ENCODE measurements around the gene WDR70. TPM values are rescaled to one million over a fixed set of nuclear protein-coding genes. Genes with fewer than 3 reads are reported as not detected.

The WDR70 gene
- total RNA-seq, 4 donors from 2014 or later, result 20.0 to 60.0 (median 23.0) TPM

DNA sequence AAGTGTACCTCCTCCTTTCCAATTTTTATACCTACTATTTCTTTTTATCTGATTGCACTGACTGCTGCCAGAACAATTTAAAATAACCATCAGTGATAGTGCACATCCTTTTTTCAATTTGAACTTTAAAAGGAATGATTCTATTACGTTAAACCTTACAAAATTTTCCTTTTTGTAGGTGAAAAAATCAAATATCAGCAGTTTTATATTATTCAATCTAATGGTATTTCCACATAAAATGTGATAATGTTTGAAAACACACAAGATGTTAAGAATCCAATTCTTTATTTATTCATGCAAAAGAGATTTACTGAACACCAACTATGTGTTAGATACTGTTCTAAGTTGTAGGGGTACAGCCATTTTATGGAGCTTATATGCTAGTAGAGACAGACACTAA lies 355.0 kb downstream of the WDR70 start:
- no peak for DNase-seq (ENCODE audit: low spot score in 2 of 2)
- Histone ChIP-seq H3K9me3 (no peaks in the 10 kb centered on the region), H3K36me3 (peaks cover 17% of the 10 kb centered on the region), H3K27me3 (no peaks in the 10 kb centered on the region), H3K27ac (no peak overlapping the region), H3K4me3 (no peak overlapping the region), H3K4me1 (peaks cover 9% of the 10 kb centered on the region)
- no peak for TF ChIP-seq POLR2A (IDR thresholded peaks at IDR 0.05)
- TF ChIP-seq, protein P1, sequence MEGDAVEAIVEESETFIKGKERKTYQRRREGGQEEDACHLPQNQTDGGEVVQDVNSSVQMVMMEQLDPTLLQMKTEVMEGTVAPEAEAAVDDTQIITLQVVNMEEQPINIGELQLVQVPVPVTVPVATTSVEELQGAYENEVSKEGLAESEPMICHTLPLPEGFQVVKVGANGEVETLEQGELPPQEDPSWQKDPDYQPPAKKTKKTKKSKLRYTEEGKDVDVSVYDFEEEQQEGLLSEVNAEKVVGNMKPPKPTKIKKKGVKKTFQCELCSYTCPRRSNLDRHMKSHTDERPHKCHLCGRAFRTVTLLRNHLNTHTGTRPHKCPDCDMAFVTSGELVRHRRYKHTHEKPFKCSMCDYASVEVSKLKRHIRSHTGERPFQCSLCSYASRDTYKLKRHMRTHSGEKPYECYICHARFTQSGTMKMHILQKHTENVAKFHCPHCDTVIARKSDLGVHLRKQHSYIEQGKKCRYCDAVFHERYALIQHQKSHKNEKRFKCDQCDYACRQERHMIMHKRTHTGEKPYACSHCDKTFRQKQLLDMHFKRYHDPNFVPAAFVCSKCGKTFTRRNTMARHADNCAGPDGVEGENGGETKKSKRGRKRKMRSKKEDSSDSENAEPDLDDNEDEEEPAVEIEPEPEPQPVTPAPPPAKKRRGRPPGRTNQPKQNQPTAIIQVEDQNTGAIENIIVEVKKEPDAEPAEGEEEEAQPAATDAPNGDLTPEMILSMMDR (IDR thresholded peaks at IDR 0.05), result no peak
- TF ChIP-seq EP300 (IDR thresholded peaks at IDR 0.05), result no peak
- no peak for TF ChIP-seq POLR2AphosphoS5 (IDR thresholded peaks at IDR 0.05)
- WGBS, result 0% methylated on average over 1 of the region's 1 CpG

DNA sequence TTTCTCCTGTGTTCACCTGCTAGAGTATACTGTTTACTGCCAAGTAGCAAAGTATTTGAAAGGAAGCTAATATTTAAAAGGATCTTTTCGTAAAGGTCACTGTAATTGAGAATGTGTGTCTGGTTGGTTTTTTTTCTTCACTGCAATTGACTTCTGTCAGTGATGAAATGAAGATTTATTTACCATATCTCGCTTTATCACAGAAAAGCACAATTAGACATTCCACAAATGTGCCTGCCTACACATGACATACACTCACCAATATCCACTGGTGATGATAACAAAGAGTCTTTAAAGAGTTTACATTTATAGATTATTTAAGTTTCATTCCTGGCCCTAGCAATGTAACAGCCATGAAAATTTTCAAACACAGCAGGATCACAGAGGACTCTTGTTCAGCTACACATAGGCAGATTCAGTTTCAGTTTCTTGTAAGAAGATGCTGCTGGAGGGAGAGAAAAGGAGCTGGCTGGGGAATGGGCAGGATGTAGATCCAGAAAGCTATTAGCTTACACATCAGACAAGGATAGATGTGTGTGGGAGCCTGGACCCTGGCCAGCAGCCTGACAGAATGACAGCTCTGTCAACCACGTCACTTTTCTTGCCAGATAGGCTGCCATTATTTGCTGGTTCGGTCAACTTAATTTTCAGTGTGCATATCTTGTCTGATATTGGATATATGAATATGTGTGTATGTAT lies 356.7 kb downstream of the WDR70 start:
- Histone ChIP-seq H3K27ac (no peak overlapping the region), H3K4me1 (peaks cover 15% of the 10 kb centered on the region), H3K9me3 (no peaks in the 10 kb centered on the region), H3K36me3 (peaks cover 7% of the 10 kb centered on the region), H3K4me3 (no peak overlapping the region), H3K27me3 (no peaks in the 10 kb centered on the region)
- 66% methylated on average over 4 of the region's 4 CpGs for WGBS
- TF ChIP-seq EP300 (IDR thresholded peaks at IDR 0.05) (no peak), POLR2A (IDR thresholded peaks at IDR 0.05) (no peak), POLR2AphosphoS5 (IDR thresholded peaks at IDR 0.05) (no peak)
- TF ChIP-seq, protein P1 (IDR thresholded peaks at IDR 0.05), result no peak
- no peak for DNase-seq (ENCODE audit: low spot score in 2 of 2)

DNA sequence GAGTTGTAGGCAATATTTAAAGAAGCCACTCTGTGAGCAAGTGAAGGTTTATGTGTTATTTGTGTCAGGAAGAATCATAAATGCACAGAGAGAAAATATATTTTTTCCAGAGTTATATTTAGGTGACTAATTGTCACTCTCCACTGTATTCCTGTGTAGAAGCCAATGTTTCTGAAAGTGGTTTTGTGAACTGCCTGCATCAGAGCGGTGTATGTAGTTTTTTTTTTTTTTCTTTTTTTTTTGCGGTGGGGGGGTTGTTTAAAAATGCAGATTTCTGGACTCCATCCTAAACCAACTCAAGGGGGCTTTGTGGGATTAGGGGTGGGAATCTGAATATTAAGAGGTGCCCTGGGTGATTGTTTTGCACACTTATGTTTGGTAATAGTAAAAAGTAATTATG lies 357.3 kb downstream of the WDR70 start:
- TF ChIP-seq EP300 (IDR thresholded peaks at IDR 0.05) (no peak), POLR2AphosphoS5 (IDR thresholded peaks at IDR 0.05) (no peak), POLR2A (IDR thresholded peaks at IDR 0.05) (no peak)
- TF ChIP-seq, protein P1 (IDR thresholded peaks at IDR 0.05), result no peak
- 97% methylated on average over 2 of the region's 2 CpGs for WGBS
- no peak overlapping the region for H3K27ac ChIP-seq
- no peaks in the 10 kb centered on the region for H3K9me3 ChIP-seq
- H3K27me3 ChIP-seq, result no peaks in the 10 kb centered on the region
- peaks cover 1% of the 10 kb centered on the region for H3K36me3 ChIP-seq
- peaks cover 16% of the 10 kb centered on the region for H3K4me1 ChIP-seq
- no peak for DNase-seq (ENCODE audit: low spot score in 2 of 2)
- no peak overlapping the region for H3K4me3 ChIP-seq

DNA sequence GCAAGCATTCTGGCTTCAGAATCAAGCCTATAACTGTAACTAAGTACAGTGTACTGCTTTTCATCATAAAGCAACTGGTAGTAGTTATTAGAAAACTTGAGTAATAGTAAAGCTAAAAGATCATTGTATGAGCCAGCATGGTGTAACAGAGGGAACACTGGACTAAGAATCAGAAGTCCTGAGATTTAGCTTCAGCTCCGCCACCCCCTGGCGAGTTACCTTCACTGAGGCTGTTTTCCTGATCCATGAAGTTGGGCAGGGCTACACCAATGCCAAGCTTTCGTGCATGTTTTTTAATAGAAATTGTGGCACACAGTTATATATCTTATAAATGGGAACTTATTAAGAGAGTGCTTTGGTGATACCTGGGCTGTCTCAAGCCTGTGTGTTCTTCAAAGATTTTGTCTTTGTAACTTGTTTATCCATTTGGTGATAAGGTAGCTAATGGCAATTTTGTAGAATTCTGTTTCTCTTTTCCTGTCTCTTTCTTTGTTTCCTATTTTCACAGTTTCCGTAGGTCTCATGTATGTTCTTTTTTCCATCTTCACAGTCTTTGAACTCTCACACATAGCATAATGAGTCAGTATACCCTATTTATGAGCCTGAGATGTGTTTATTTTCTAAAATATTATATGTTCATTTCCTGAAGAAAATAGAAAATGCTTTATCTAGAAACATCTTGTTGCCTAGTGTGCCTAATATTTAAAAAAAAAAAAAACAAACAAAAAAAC lies 358.4 kb downstream of the WDR70 start:
- peaks cover 16% of the 10 kb centered on the region for H3K4me1 ChIP-seq
- H3K27ac ChIP-seq, result no peak overlapping the region
- no peaks in the 10 kb centered on the region for H3K9me3 ChIP-seq
- no peak overlapping the region for H3K4me3 ChIP-seq
- H3K27me3 ChIP-seq, result no peaks in the 10 kb centered on the region
- TF ChIP-seq, protein P1 (IDR thresholded peaks at IDR 0.05), result no peak
- no peak for TF ChIP-seq POLR2A (IDR thresholded peaks at IDR 0.05)
- no peak for TF ChIP-seq POLR2AphosphoS5 (IDR thresholded peaks at IDR 0.05)
- TF ChIP-seq EP300 (IDR thresholded peaks at IDR 0.05), result no peak
- 93% methylated on average over 4 of the region's 4 CpGs for WGBS
- H3K36me3 ChIP-seq, result peaks cover 3% of the 10 kb centered on the region
- no peak for DNase-seq (ENCODE audit: low spot score in 2 of 2)

DNA sequence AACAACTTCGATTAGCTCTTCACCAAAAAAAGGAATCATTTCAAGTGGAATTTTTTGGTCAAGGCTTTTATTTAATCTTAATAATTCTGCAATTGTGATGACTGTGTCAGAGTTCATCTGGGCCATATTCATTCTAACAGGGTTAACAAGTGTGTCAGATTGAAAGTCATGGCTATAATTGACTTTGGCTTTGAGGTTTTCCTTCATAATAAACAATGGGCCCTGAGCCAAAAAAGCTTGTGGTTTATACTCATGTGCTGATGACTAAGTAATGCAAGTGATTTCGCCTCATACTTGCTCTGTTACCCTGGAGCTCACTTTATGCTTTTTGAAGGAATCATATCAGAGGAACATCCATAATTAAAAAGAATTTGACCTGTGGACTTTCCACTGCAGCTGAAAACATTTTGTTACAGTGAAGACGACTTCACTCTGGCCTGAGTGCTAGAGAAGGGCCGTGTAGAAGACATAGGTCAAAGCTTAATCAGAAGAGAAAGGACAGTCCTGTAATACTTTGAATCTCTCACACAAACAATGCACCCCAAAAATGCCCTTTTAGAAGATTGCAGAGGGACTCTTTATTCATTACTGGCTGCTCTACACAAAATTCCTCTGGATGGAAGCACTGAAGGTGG lies 359.1 kb downstream of the WDR70 start:
- Histone ChIP-seq H3K36me3 (peaks cover 6% of the 10 kb centered on the region), H3K27me3 (no peaks in the 10 kb centered on the region), H3K27ac (peak overlapping the region; percentile 35), H3K4me3 (no peak overlapping the region), H3K4me1 (peaks cover 16% of the 10 kb centered on the region), H3K9me3 (no peaks in the 10 kb centered on the region)
- no peak for TF ChIP-seq POLR2AphosphoS5 (IDR thresholded peaks at IDR 0.05)
- TF ChIP-seq POLR2A (IDR thresholded peaks at IDR 0.05), result no peak
- TF ChIP-seq, protein P1 (IDR thresholded peaks at IDR 0.05), result no peak
- TF ChIP-seq EP300 (IDR thresholded peaks at IDR 0.05), result no peak
- WGBS, result 58% methylated on average over 4 of the region's 4 CpGs
- DNase-seq (ENCODE audit: low spot score in 2 of 2), result no peak

All from suprapubic skin (tissue), 4 donors.